Measurements from ENCODE around the gene BMP6. TPM values are rescaled to one million over a fixed set of nuclear protein-coding genes. Genes with fewer than 3 reads are reported as not detected.

The BMP6 gene
- total and polyA plus RNA-seq, 10 of the 15 experiments (the other 5 are each of a cell fraction or from before 2014, with no cell fraction given), result 0.02 to 0.15 (median 0.05) TPM; not detected in 5

DNA sequence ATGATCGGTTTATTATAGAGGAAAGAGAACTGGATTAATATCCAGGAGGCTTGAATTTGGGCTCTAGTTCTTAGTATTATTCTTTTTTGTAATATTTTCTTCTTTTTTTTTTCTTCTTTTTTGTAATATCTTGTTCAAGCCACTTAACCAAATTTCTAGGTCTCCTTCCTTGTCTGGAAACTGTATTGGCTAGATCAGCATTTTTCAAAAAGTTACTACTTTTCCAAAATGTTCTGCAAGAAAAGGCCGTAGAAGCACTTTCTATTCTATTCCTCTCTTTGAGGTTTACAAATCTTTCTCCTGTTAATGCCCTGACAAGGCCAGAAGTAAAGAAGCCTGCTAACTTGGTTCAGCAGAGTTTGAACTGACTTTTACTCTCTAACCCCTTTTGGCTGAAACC is 12.0 kb downstream of the BMP6 start (continued):
- no peak for TF ChIP-seq ETV6 (conservative IDR thresholded peaks at IDR 0.05 in 1 of 2, IDR thresholded peaks at IDR 0.05 in 1 of 2; ENCODE audit: borderline replicate concordance in 1 of 2, low read depth in 1 of 2)
- no peak for TF ChIP-seq POLR2A (IDR thresholded peaks at IDR 0.05; ENCODE audit: low read depth, low read length)
- TF ChIP-seq, protein P1, sequence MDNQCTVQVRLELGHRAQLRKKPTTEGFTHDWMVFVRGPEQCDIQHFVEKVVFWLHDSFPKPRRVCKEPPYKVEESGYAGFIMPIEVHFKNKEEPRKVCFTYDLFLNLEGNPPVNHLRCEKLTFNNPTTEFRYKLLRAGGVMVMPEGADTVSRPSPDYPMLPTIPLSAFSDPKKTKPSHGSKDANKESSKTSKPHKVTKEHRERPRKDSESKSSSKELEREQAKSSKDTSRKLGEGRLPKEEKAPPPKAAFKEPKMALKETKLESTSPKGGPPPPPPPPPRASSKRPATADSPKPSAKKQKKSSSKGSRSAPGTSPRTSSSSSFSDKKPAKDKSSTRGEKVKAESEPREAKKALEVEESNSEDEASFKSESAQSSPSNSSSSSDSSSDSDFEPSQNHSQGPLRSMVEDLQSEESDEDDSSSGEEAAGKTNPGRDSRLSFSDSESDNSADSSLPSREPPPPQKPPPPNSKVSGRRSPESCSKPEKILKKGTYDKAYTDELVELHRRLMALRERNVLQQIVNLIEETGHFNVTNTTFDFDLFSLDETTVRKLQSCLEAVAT (IDR thresholded peaks at IDR 0.05), result no peak
- TF ChIP-seq FOS (IDR thresholded peaks at IDR 0.05; ENCODE audit: borderline replicate concordance, extremely low read depth, insufficient read length), result no peak

DNA sequence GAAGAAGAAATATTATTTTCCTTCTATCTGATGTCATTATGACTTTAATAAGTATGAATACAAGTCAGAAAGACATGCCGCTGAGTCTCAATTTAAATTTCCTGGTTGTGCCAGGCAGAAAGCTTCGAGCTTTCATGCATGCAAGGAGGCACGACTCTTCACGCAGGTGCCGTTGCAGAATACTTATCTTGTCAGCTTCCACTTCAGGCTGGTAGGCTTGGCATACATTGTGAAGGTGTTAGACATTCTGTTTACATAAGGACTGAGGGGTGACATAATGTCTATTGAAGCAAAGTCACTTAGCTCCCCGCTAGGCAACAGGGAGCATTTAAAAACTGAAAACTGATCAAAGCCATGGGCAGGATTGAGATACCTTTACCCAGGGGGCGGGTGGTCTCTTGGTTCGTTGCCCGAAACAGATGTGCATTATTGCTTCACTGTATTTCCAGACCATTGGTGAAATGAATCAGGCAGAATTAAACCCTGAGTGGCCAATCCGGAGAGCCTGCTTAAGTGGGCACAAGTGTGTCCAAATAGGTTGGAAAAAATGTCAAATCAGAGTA is 16.4 kb downstream of the BMP6 start:
- BruUV-seq (replicated peaks), result no TSS peak
- 45% methylated on average over 10 of the region's 10 CpGs for WGBS (ENCODE audit: insufficient coverage, insufficient replicate concordance, low lambda C conversion rate, missing lambda C conversion rate)
- FAIRE-seq (no peak), ATAC-seq (no peak), DNase-seq (ENCODE audit: low read depth, low spot score) (no peak)
- no peaks in the 10 kb centered on the region for H3K79me2 ChIP-seq (ENCODE audit: control insufficient read depth, insufficient read depth, low read length)
- no peak overlapping the region for H3K27ac ChIP-seq (ENCODE audit: control insufficient read depth, insufficient read depth)
- H3K27me3 ChIP-seq (replicated peaks in 1 of 2; ENCODE audit: control insufficient read depth in 2 of 2, insufficient read depth in 2 of 2, low read length in 1 of 2), result peaks cover 0 to 11% of the 10 kb centered on the region in 2 experiments; a peak in 2 of 4 replicates
- H2AFZ ChIP-seq (ENCODE audit: control insufficient read depth, low read depth, low read length), result no peak overlapping the region
- H3K9ac ChIP-seq (ENCODE audit: control insufficient read depth, insufficient read depth, low read length), result no peak overlapping the region
- ChIA-PET POLR2A (no interaction called here), RAD21 (ENCODE audit: unreplicated experiment) (no interaction called here), CTCF (no interaction called here), SMC1A (ENCODE audit: uncharacterized antibody, unreplicated experiment) (no interaction called here)
- no peaks in the 10 kb centered on the region for H3K36me3 ChIP-seq (ENCODE audit: control insufficient read depth in 2 of 2, insufficient read depth in 2 of 2, low read length in 1 of 2)
- H3K9me3 ChIP-seq (replicated peaks; ENCODE audit: control insufficient read depth, insufficient read depth, low read length), result no peaks in the 10 kb centered on the region
- H3K4me3 ChIP-seq, result no peak overlapping the region
- intact Hi-C loops (cut with micrococcal nuclease; ENCODE audit: unreplicated experiment) (no loop called here), in situ Hi-C loops (cut with MboI) (no loop called here)
- no peak overlapping the region for H3K4me2 ChIP-seq (ENCODE audit: control insufficient read depth, insufficient read depth)
- H4K20me1 ChIP-seq (ENCODE audit: control insufficient read depth, insufficient read depth), result no peaks in the 10 kb centered on the region
- no peaks in the 10 kb centered on the region for H3K4me1 ChIP-seq (ENCODE audit: control insufficient read depth, insufficient read depth, low read length)
- TF ChIP-seq ZZZ3 (IDR thresholded peaks at IDR 0.05; ENCODE audit: control insufficient read depth, insufficient read length, low read depth) (no peak), SREBF2 (IDR thresholded peaks at IDR 0.05; ENCODE audit: low read length) (no peak), ZNF217 (IDR thresholded peaks at IDR 0.05) (no peak), PAX5 (IDR thresholded peaks at IDR 0.05; ENCODE audit: borderline replicate concordance, low read depth, low read length) (no peak), POLR2AphosphoS5 (IDR thresholded peaks at IDR 0.05; ENCODE audit: low read length) (no peak), ZNF207 (IDR thresholded peaks at IDR 0.05; ENCODE audit: borderline replicate concordance) (no peak), RAD51 (IDR thresholded peaks at IDR 0.05) (no peak), SREBF1 (IDR thresholded peaks at IDR 0.05; ENCODE audit: low read length) (no peak), NR2C2 (IDR thresholded peaks at IDR 0.05; ENCODE audit: borderline replicate concordance, control insufficient read depth, insufficient read length, low read depth) (no peak), DPF2 (IDR thresholded peaks at IDR 0.05) (no peak), KDM1A (IDR thresholded peaks at IDR 0.05; ENCODE audit: borderline replicate concordance) (no peak), STAT1 (conservative IDR thresholded peaks at IDR 0.05) (no peak), SP1 (IDR thresholded peaks at IDR 0.05; ENCODE audit: low read depth, low read length) (no peak), SIX5 (IDR thresholded peaks at IDR 0.05; ENCODE audit: low read depth, low read length, severe bottlenecking) (no peak), CREM (IDR thresholded peaks at IDR 0.05; ENCODE audit: low read depth) (no peak)
- TF ChIP-seq, protein P2, sequence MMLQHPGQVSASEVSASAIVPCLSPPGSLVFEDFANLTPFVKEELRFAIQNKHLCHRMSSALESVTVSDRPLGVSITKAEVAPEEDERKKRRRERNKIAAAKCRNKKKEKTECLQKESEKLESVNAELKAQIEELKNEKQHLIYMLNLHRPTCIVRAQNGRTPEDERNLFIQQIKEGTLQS (IDR thresholded peaks at IDR 0.05; ENCODE audit: borderline replicate concordance, extremely low read depth, low read depth, low read length), result no peak
- TF ChIP-seq, protein P3, sequence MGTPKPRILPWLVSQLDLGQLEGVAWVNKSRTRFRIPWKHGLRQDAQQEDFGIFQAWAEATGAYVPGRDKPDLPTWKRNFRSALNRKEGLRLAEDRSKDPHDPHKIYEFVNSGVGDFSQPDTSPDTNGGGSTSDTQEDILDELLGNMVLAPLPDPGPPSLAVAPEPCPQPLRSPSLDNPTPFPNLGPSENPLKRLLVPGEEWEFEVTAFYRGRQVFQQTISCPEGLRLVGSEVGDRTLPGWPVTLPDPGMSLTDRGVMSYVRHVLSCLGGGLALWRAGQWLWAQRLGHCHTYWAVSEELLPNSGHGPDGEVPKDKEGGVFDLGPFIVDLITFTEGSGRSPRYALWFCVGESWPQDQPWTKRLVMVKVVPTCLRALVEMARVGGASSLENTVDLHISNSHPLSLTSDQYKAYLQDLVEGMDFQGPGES (IDR thresholded peaks at IDR 0.05), result no peak
